Measurements from ENCODE around the gene BTBD8. TPM values are rescaled to one million over a fixed set of nuclear protein-coding genes. Genes with fewer than 3 reads are reported as not detected.

Gene BTBD8
- total RNA-seq, 1 donor from 2014 or later: 1.0 TPM

DNA sequence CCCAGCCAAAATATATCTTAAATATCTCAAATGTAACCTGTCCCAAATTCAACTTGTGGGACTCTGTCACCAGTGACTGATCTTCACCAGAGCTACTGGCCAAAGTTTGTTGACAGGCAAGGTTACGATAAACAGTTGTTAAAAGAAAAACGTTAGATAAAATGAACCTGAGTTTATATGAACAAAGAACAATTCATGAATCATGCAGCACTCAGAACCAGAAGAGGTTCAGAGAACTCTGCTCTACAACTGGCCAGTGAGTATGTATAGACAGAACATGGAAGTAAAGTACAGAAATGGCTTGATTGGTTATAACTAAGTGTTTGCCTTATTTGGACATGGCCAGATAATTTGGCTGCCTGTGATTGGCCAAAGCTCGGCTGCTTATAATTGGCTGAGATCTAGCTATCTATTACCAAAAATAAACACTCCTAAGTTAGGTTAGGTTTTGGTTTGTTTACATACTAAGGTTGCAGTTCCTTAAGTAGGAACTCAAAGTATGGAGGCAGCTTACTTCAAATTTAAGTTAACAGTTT is 25.5 kb downstream of the BTBD8 start:
- Mint-ChIP-seq H3K27ac (no peak overlapping the region), H3K9me3 (no peaks in the 10 kb centered on the region), H3K4me1 (ENCODE audit: low read depth) (no peaks in the 10 kb centered on the region), H3K36me3 (ENCODE audit: low read depth) (no peaks in the 10 kb centered on the region), H3K27me3 (ENCODE audit: insufficient read depth) (no peaks in the 10 kb centered on the region), H3K4me3 (no peak overlapping the region)
- intact Hi-C loops (cut with micrococcal nuclease): no loop called here
- DNase-seq (ENCODE audit: low spot score): no peak

GRCh38 chr1:92108631-92109030 is 28.5 kb downstream of the BTBD8 start:
- no peak overlapping the region for H3K4me3 Mint-ChIP-seq
- no peaks in the 10 kb centered on the region for H3K36me3 Mint-ChIP-seq (ENCODE audit: low read depth)
- no peaks in the 10 kb centered on the region for H3K9me3 Mint-ChIP-seq

GRCh38 chr1:92117526-92117925 is 37.4 kb downstream of the BTBD8 start:
- H3K9me3 Mint-ChIP-seq: no peaks in the 10 kb centered on the region
- intact Hi-C loops (cut with micrococcal nuclease): no loop called here
- H3K4me3 Mint-ChIP-seq: no peak overlapping the region
- no peak for DNase-seq (ENCODE audit: low spot score)
- no peaks in the 10 kb centered on the region for H3K36me3 Mint-ChIP-seq (ENCODE audit: low read depth)
- H3K27ac Mint-ChIP-seq: no peak overlapping the region
- H3K27me3 Mint-ChIP-seq (ENCODE audit: insufficient read depth): no peaks in the 10 kb centered on the region
- H3K4me1 Mint-ChIP-seq (ENCODE audit: low read depth): peaks cover 7% of the 10 kb centered on the region

More at GRCh38 chr1:92108631-92109030, 28.5 kb downstream of the BTBD8 start:
- intact Hi-C loops (cut with micrococcal nuclease): no loop called here
- Mint-ChIP-seq H3K27me3 (ENCODE audit: insufficient read depth) (no peaks in the 10 kb centered on the region), H3K4me1 (ENCODE audit: low read depth) (no peaks in the 10 kb centered on the region), H3K27ac (no peak overlapping the region)
- no peak for DNase-seq (ENCODE audit: low spot score)

DNA sequence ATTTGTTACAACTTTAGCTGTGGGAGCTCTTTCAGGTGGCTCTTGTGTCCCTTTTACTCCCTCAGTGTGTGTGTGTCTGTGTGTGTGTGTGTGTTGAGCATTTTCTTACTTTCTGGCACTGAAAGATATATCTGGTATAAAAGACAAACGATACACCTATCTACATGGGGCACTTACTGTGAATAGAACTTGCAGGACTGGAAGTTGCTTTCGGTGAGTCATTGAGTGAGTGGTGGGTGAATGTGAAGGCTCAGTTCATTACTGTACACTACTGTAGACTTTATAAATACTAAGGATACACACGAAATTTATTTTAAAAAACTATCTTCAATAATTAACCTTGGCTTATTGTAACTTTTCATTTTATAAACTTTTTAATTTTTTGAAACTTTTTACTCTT is 38.7 kb downstream of the BTBD8 start:
- Mint-ChIP-seq H3K4me1 (ENCODE audit: low read depth) (peaks cover 8% of the 10 kb centered on the region), H3K27ac (no peak overlapping the region), H3K4me3 (no peak overlapping the region), H3K36me3 (ENCODE audit: low read depth) (no peaks in the 10 kb centered on the region), H3K9me3 (no peaks in the 10 kb centered on the region), H3K27me3 (ENCODE audit: insufficient read depth) (no peaks in the 10 kb centered on the region)
- intact Hi-C loops (cut with micrococcal nuclease): no loop called here
- no peak for DNase-seq (ENCODE audit: low spot score)

- H3K9me3 Mint-ChIP-seq: no peaks in the 10 kb centered on the region
- DNase-seq (ENCODE audit: low spot score): no peak
- peak overlapping the region; percentile 58 for H3K4me3 Mint-ChIP-seq
- no peaks in the 10 kb centered on the region for H3K27me3 Mint-ChIP-seq (ENCODE audit: insufficient read depth)
- H3K27ac Mint-ChIP-seq: peak overlapping the region; percentile 15
- H3K36me3 Mint-ChIP-seq (ENCODE audit: low read depth): peaks cover 1% of the 10 kb centered on the region
- peaks cover 7% of the 10 kb centered on the region for H3K4me1 Mint-ChIP-seq (ENCODE audit: low read depth)
- intact Hi-C loops (cut with micrococcal nuclease): no loop called here
Measured at GRCh38 chr1:92123868-92124267, 43.7 kb downstream of the BTBD8 start.

- DNase-seq (ENCODE audit: low spot score): no peak
- H3K27ac Mint-ChIP-seq: no peak overlapping the region
- no peak overlapping the region for H3K4me3 Mint-ChIP-seq
- H3K36me3 Mint-ChIP-seq (ENCODE audit: low read depth): peaks cover 1% of the 10 kb centered on the region
- intact Hi-C loops (cut with micrococcal nuclease): no loop called here
- no peaks in the 10 kb centered on the region for H3K27me3 Mint-ChIP-seq (ENCODE audit: insufficient read depth)
- peaks cover 7% of the 10 kb centered on the region for H3K4me1 Mint-ChIP-seq (ENCODE audit: low read depth)
- no peaks in the 10 kb centered on the region for H3K9me3 Mint-ChIP-seq
Measured at GRCh38 chr1:92125204-92125603, 45.1 kb downstream of the BTBD8 start.

DNA sequence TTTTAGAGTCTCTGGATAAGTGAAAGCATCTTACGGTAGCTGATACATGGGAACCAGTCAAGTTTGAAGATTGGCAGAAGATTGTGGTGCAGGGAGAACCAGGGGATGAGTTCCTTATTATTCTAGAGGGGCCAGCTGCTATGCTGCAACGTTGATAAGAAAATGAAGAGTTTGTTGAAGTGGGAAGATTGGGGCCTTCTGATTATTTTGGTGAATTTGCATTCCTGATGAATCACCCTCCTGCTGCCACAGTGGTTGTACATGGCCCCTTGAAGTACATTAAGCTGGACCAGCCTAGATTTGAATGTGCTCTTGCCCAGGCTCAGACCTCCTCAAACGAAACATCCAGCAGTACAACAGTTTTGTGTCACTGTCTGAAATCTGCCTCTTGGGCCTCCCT is 45.9 kb downstream of the BTBD8 start:
- no peaks in the 10 kb centered on the region for H3K27me3 Mint-ChIP-seq (ENCODE audit: insufficient read depth)

GRCh38 chr1:92134331-92134730 is 54.2 kb downstream of the BTBD8 start:
- Mint-ChIP-seq H3K4me3 (no peak overlapping the region), H3K9me3 (no peaks in the 10 kb centered on the region), H3K27me3 (ENCODE audit: insufficient read depth) (no peaks in the 10 kb centered on the region), H3K4me1 (ENCODE audit: low read depth) (no peaks in the 10 kb centered on the region), H3K27ac (no peak overlapping the region), H3K36me3 (ENCODE audit: low read depth) (no peaks in the 10 kb centered on the region)
- intact Hi-C loops (cut with micrococcal nuclease): no loop called here
- DNase-seq (ENCODE audit: low spot score): no peak

More for the DNA sequence above, 45.9 kb downstream of the BTBD8 start:
- no peak for DNase-seq (ENCODE audit: low spot score)
- Mint-ChIP-seq H3K27ac (no peak overlapping the region), H3K9me3 (no peaks in the 10 kb centered on the region), H3K4me1 (ENCODE audit: low read depth) (peaks cover 7% of the 10 kb centered on the region), H3K36me3 (ENCODE audit: low read depth) (peaks cover 1% of the 10 kb centered on the region), H3K4me3 (no peak overlapping the region)
- intact Hi-C loops (cut with micrococcal nuclease): no loop called here

DNA sequence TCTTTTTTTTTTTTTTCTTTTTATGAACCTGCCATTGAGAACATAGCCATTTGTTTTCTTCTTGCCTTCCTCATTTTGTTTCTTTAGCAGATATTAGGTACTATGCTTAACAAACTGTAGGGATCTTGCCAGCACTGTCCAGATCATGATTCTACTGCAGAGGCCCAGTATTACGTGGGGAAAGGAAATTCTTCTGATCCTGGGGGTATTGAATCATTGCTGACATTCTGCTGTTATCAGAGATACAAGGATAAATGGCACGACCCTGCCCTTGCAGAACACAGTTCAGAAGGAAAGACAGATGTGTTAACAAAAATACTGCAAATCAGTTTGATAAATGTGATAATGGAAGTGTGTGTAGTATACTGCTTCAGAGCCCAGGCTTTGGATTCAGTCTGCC is 56.2 kb downstream of the BTBD8 start:
- H3K27ac Mint-ChIP-seq: no peak overlapping the region
- H3K4me1 Mint-ChIP-seq (ENCODE audit: low read depth): no peaks in the 10 kb centered on the region
- H3K4me3 Mint-ChIP-seq: no peak overlapping the region
- DNase-seq (ENCODE audit: low spot score): no peak
- H3K9me3 Mint-ChIP-seq: no peaks in the 10 kb centered on the region
- H3K27me3 Mint-ChIP-seq (ENCODE audit: insufficient read depth): no peaks in the 10 kb centered on the region
- intact Hi-C loops (cut with micrococcal nuclease): no loop called here
- H3K36me3 Mint-ChIP-seq (ENCODE audit: low read depth): no peaks in the 10 kb centered on the region

GRCh38 chr1:92154934-92155333 is 74.8 kb downstream of the BTBD8 start:
- Mint-ChIP-seq H3K4me3 (no peak overlapping the region), H3K9me3 (peaks cover 17% of the 10 kb centered on the region), H3K27ac (no peak overlapping the region), H3K4me1 (ENCODE audit: low read depth) (no peaks in the 10 kb centered on the region), H3K36me3 (ENCODE audit: low read depth) (no peaks in the 10 kb centered on the region), H3K27me3 (ENCODE audit: insufficient read depth) (no peaks in the 10 kb centered on the region)
- DNase-seq (ENCODE audit: low spot score): no peak
- intact Hi-C loops (cut with micrococcal nuclease): no loop called here

- Mint-ChIP-seq H3K27ac (no peak overlapping the region), H3K9me3 (peaks cover 34% of the 10 kb centered on the region), H3K36me3 (ENCODE audit: low read depth) (no peaks in the 10 kb centered on the region), H3K4me1 (ENCODE audit: low read depth) (no peaks in the 10 kb centered on the region), H3K27me3 (ENCODE audit: insufficient read depth) (peaks cover 4% of the 10 kb centered on the region), H3K4me3 (no peak overlapping the region)
- intact Hi-C loops (cut with micrococcal nuclease): no loop called here
- no peak for DNase-seq (ENCODE audit: low spot score)
Measured at GRCh38 chr1:92159593-92159992, 79.4 kb downstream of the BTBD8 start.

- Mint-ChIP-seq H3K9me3 (peaks cover 12% of the 10 kb centered on the region), H3K36me3 (ENCODE audit: low read depth) (no peaks in the 10 kb centered on the region), H3K4me3 (no peak overlapping the region), H3K27me3 (ENCODE audit: insufficient read depth) (peaks cover 4% of the 10 kb centered on the region), H3K27ac (no peak overlapping the region), H3K4me1 (ENCODE audit: low read depth) (no peaks in the 10 kb centered on the region)
- DNase-seq (ENCODE audit: low spot score): no peak
- intact Hi-C loops (cut with micrococcal nuclease): no loop called here
Measured at GRCh38 chr1:92165389-92165788, 85.2 kb downstream of the BTBD8 start.

GRCh38 chr1:92167151-92167550 is 87.0 kb downstream of the BTBD8 start:
- no peak for DNase-seq (ENCODE audit: low spot score)
- no peaks in the 10 kb centered on the region for H3K27me3 Mint-ChIP-seq (ENCODE audit: insufficient read depth)
- H3K4me1 Mint-ChIP-seq (ENCODE audit: low read depth): no peaks in the 10 kb centered on the region
- peaks cover under 1% of the 10 kb centered on the region for H3K9me3 Mint-ChIP-seq
- intact Hi-C loops (cut with micrococcal nuclease): no loop called here
- no peak overlapping the region for H3K4me3 Mint-ChIP-seq
- no peaks in the 10 kb centered on the region for H3K36me3 Mint-ChIP-seq (ENCODE audit: low read depth)
- no peak overlapping the region for H3K27ac Mint-ChIP-seq

DNA sequence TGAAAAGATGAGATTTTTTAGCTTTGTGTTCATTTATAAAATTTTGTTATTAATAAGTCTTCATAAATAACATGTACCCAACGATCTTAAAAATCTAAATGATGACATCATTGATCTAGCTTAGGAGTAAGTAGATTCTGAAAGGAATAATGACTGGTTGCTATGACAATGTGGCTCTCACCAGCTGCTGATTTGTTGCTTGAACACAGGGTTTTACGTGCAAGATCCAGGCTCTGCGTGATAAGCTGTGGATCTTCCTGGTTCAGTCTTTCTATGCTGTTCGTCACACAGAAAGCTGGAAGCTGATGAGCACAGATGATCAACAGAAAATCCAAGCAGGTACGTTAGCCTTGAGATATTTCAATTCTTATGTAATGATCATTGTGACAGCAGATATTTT is 88.5 kb downstream of the BTBD8 start:
- Mint-ChIP-seq H3K4me3 (no peak overlapping the region), H3K27ac (no peak overlapping the region), H3K27me3 (ENCODE audit: insufficient read depth) (no peaks in the 10 kb centered on the region), H3K9me3 (no peaks in the 10 kb centered on the region), H3K36me3 (ENCODE audit: low read depth) (no peaks in the 10 kb centered on the region), H3K4me1 (ENCODE audit: low read depth) (no peaks in the 10 kb centered on the region)
- DNase-seq (ENCODE audit: low spot score): no peak
- intact Hi-C loops (cut with micrococcal nuclease): no loop called here

Data from activated T-helper 1 cell treated with anti-CD3 and anti-CD28 coated beads, Interleukin-12 subunit alpha, Interleukin-12 subunit beta, Interleukin-2, Interleukin-4 antibody, amounts not matched to agents 30 ng/mL and 10 ng/mL and 1 ng/mL, durations not matched to agents 14 hours and 24 hours and 36 hours (primary cell).